Dermis microvascular lymphatic vessel endothelial cell (primary cell): ENCODE results near the gene CCNT2. TPM values are rescaled to one million over a fixed set of nuclear protein-coding genes. Genes with fewer than 3 reads are reported as not detected.
"Not testable (repeated sequence)": the region's sequence is repeated elsewhere in the genome, so short reads cannot be mapped to it uniquely, and the experiment has no call there.

ENCODE experiments used
- DNase-seq, 2 donors: peaks; one replicate each; pipeline versions ENCODE4 v3.0.0 to v3.0.0-alpha.2; 2010; ENCODE audit warnings: low read depth in 2 of 2
- total RNA-seq: library from RNA; depleted of rRNA; stranded (reverse); fragments of >200 nt; gene quantifications from 2 replicates; pipeline ENCODE4 v1.2.1, GENCODE V29; 2014

CCNT2 gene
- total RNA-seq, 1 donor from 2014 or later = 21.6 TPM

DNA sequence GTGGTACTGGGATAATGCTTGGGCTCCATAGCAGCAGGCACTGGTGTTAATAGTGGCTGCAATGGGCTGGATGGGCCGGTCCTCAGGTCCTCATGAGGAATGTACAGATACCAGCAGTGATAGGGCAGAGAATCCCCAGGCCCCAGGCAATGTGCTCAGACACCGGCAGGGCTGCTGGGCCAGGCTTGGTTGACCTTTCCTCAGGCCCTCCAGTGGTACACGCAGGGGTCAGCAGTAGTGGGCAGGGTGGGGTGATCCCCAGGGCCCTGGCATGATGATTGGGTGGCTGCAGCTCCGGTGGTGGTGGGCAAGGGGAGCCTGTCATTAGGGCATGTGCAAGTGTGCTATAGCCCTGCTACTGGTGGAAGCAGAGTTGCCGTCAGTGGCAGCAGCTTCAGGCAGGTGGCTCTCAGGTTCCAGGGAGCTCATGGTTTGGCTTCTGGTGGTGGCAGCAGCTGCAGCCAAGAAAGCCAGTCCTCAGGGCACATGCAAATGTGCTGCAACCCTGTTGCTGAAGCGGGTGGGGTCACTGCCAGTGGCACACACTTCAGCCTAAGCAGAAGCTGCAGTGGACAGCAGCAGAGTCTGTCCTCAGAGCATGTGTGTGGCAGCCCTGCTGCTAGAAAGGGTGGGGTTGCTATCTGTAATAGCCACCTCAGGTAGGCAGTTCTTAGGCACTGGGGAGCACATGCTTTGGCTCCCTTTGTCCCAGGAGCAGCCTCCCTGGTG, 56.8 kb downstream of the CCNT2 start:
- DNase-seq = peak in 1 of 2 donors; percentile 4

- DNase-seq = peak; percentile 14 to 88
Observed at GRCh38 chr2:134976074-134976702, 57.6 kb downstream of the CCNT2 start.

- not testable (repeated sequence) for DNase-seq
Observed at GRCh38 chr2:134977104-134977503, 58.5 kb downstream of the CCNT2 start.

GRCh38 chr2:134979221-134979620, 60.6 kb downstream of the CCNT2 start:
- DNase-seq = no peak

GRCh38 chr2:134980639-134981038, 62.0 kb downstream of the CCNT2 start:
- DNase-seq = no peak

DNA sequence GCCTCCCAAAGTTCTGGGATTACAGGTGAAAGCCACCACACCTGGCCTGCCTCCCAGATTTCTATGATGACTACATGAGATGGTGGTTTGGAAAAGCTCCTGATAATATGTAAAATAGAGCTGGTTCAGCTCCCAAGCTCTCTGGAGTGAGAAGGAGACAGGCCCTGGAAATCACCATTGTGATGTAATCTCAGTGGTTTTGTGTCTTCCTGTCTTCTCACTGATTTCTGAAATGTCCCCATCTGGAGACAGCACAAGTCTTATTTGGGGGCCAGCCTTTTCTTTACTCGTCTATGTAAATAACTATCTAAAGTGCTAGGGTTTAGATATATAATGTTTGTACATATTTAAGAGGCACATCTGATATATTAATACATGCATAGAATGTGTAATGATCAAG, 64.0 kb downstream of the CCNT2 start:
- DNase-seq = no peak

- DNase-seq = no peak
Observed at GRCh38 chr2:134985061-134985460, 66.4 kb downstream of the CCNT2 start.

DNA sequence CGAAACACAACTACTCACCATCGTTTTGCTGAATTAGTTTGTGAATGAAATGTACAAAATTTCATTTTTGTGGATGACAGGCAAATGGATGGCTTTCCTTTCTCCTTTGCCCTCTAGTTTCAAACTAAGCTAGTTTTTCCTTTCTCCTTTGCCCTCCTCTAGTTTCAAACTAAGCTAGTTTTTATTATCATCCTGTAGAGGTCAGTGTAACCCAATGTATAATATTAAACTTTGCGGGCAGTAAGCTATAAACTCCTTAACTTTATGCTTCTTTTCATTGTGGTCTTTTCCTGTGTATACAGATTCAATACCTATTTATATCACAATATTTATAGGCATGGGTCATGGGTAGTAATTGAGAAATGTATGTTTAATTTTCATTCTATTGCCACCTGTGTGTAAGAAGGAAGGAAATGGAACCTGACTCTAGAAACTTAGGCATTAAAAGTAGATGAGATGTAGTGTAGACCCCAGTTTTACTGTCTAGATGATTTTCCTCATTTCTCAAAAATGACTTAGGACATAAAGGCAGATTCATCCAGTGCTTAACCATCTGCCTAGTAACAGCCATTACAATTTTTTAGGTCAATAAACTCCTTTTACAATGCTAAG, 70.5 kb downstream of the CCNT2 start:
- peak; percentile 7 to 48 for DNase-seq

GRCh38 chr2:134999521-134999920, 80.9 kb downstream of the CCNT2 start:
- no peak for DNase-seq

- no peak for DNase-seq
Observed at GRCh38 chr2:135002836-135003235, 84.2 kb downstream of the CCNT2 start.

GRCh38 chr2:135004005-135004746, 85.6 kb downstream of the CCNT2 start:
- peak; percentile 23 to 65 for DNase-seq

- no peak for DNase-seq
Observed at GRCh38 chr2:135005753-135006152, 87.1 kb downstream of the CCNT2 start.

Other genes starting within 250 kb of the CCNT2 start
- gene TMEM163, start 199.8 kb upstream of the CCNT2 start, total RNA-seq = 0.13 and 0.25 TPM in 2 replicates
- not detected in 2 replicates for gene ACMSD, start 80.2 kb upstream of the CCNT2 start, total RNA-seq
- gene MAP3K19, start 128.6 kb downstream of the CCNT2 start, total RNA-seq = not detected in 2 replicates
- 41.6 and 43.8 TPM in 2 replicates for gene RAB3GAP1, start 133.5 kb downstream of the CCNT2 start, total RNA-seq